GM23248 (cell line): ENCODE data around the gene GRIP2.

Experiments used
- EZH2 ChIP-seq: fragments of 200-600 bp; sonication (generic); IDR thresholded peaks from 2 replicates; pipeline ENCODE4 v1.6.1; 2018; ENCODE audit warnings: antibody characterized with exemption, mild to moderate bottlenecking; ENCODE audit not compliant: insufficient read depth, poor library complexity, severe bottlenecking
- EZH2phosphoT487 ChIP-seq: fragments of 200-600 bp; sonication (generic); IDR thresholded peaks from 2 replicates; pipeline ENCODE4 v1.6.1; 2018; ENCODE audit warnings: antibody characterized with exemption, moderate library complexity, mild to moderate bottlenecking, low read depth; ENCODE audit not compliant: insufficient read depth

GRCh38 chr3:14536837-14537589, 3.1 kb downstream of the GRIP2 start:
- TF ChIP-seq EZH2phosphoT487 (no peak), EZH2 (no peak)
